ENCODE data around the gene FBLN5. TPM values are rescaled to one million over a fixed set of nuclear protein-coding genes. Genes with fewer than 3 reads are reported as not detected.
A peak's percentile ranks its signal among the peaks of the same experiment; 100 is the strongest.

The FBLN5 gene
- total and polyA plus RNA-seq, 2 donors (not counting 1 experiment from before 2014, with no cell fraction given) = 33.4 to 47.5 TPM

- H3K4me2 ChIP-seq (ENCODE audit: extremely low read depth, insufficient read depth, low read length) = no peak overlapping the region
- no peak for TF ChIP-seq EZH2 (IDR thresholded peaks at IDR 0.05; ENCODE audit: low read length, missing control alignments)
- TF ChIP-seq CTCF (conservative IDR thresholded peaks at IDR 0.05 in 1 of 2, IDR thresholded peaks at IDR 0.05 in 1 of 2; ENCODE audit: low read depth in 1 of 2, low read length in 2 of 2) = no peak
- H3K9ac ChIP-seq (ENCODE audit: insufficient read depth, low read length) = no peak overlapping the region
- H4K20me1 ChIP-seq (ENCODE audit: control insufficient read depth, extremely low read depth, insufficient read depth, low read length) = no peaks in the 10 kb centered on the region
- no peak overlapping the region for H2AFZ ChIP-seq (ENCODE audit: low read length)
- H3K36me3 ChIP-seq (ENCODE audit: control insufficient read depth, insufficient read depth, low read length) = no peaks in the 10 kb centered on the region
- no peaks in the 10 kb centered on the region for H3K79me2 ChIP-seq (ENCODE audit: control insufficient read depth, insufficient read depth, low read length)
- H3K27me3 ChIP-seq (ENCODE audit: control insufficient read depth, insufficient read depth, low read length) = no peaks in the 10 kb centered on the region
- no peak for DNase-seq (ENCODE audit: low read depth in 2 of 2)
- no peaks in the 10 kb centered on the region for H3K9me3 ChIP-seq (ENCODE audit: control insufficient read depth, insufficient read depth, low read depth, low read length)
- H3K4me3 ChIP-seq (replicated peaks in 1 of 4; ENCODE audit: control extremely low read depth in 1 of 4, insufficient read depth in 1 of 4, low read depth in 3 of 4, low read length in 4 of 4) = no peak overlapping the region
- no peaks in the 10 kb centered on the region for H3K4me1 ChIP-seq (ENCODE audit: control insufficient read depth, extremely low read depth, insufficient read depth, low read length)
- no peak overlapping the region for H3K27ac ChIP-seq (ENCODE audit: insufficient read depth, low read length)
These were observed 16.5 kb upstream of the FBLN5 start for GRCh38 chr14:91964011-91964410.

DNA sequence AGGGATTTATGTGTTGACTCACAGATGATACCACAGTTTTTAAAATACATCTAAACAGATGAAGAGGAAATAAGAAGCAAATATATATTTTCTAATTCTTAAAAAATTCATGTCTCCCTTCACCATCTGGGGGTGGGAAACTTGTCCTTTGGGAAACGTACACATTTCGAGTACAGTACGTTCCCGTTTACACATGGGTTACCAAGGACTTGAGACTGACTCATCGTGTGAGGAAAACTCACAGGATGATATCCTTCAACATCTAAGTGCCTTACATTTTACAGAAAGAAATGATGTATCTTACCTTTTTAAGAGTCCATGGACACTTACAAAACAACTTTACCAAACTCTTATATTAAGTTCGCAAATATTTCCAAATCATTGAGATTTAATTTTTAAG is 16.0 kb upstream of the FBLN5 start:
- Histone ChIP-seq H3K79me2 (ENCODE audit: control insufficient read depth, insufficient read depth, low read length) (no peaks in the 10 kb centered on the region), H3K9ac (ENCODE audit: insufficient read depth, low read length) (no peak overlapping the region), H3K4me2 (ENCODE audit: extremely low read depth, insufficient read depth, low read length) (no peak overlapping the region), H2AFZ (ENCODE audit: low read length) (no peak overlapping the region), H3K4me3 (replicated peaks in 1 of 4; ENCODE audit: control extremely low read depth in 1 of 4, insufficient read depth in 1 of 4, low read depth in 3 of 4, low read length in 4 of 4) (no peak overlapping the region), H3K36me3 (ENCODE audit: control insufficient read depth, insufficient read depth, low read length) (no peaks in the 10 kb centered on the region), H3K4me1 (ENCODE audit: control insufficient read depth, extremely low read depth, insufficient read depth, low read length) (no peaks in the 10 kb centered on the region), H3K27ac (ENCODE audit: insufficient read depth, low read length) (no peak overlapping the region), H3K27me3 (ENCODE audit: control insufficient read depth, insufficient read depth, low read length) (no peaks in the 10 kb centered on the region), H3K9me3 (ENCODE audit: control insufficient read depth, insufficient read depth, low read depth, low read length) (no peaks in the 10 kb centered on the region), H4K20me1 (ENCODE audit: control insufficient read depth, extremely low read depth, insufficient read depth, low read length) (no peaks in the 10 kb centered on the region)
- DNase-seq (ENCODE audit: low read depth in 2 of 2) = peak in 1 of 2 donors; percentile 90
- TF ChIP-seq EZH2 (IDR thresholded peaks at IDR 0.05; ENCODE audit: low read length, missing control alignments) (no peak), CTCF (conservative IDR thresholded peaks at IDR 0.05 in 1 of 2, IDR thresholded peaks at IDR 0.05 in 1 of 2; ENCODE audit: low read depth in 1 of 2, low read length in 2 of 2) (no peak)

DNA sequence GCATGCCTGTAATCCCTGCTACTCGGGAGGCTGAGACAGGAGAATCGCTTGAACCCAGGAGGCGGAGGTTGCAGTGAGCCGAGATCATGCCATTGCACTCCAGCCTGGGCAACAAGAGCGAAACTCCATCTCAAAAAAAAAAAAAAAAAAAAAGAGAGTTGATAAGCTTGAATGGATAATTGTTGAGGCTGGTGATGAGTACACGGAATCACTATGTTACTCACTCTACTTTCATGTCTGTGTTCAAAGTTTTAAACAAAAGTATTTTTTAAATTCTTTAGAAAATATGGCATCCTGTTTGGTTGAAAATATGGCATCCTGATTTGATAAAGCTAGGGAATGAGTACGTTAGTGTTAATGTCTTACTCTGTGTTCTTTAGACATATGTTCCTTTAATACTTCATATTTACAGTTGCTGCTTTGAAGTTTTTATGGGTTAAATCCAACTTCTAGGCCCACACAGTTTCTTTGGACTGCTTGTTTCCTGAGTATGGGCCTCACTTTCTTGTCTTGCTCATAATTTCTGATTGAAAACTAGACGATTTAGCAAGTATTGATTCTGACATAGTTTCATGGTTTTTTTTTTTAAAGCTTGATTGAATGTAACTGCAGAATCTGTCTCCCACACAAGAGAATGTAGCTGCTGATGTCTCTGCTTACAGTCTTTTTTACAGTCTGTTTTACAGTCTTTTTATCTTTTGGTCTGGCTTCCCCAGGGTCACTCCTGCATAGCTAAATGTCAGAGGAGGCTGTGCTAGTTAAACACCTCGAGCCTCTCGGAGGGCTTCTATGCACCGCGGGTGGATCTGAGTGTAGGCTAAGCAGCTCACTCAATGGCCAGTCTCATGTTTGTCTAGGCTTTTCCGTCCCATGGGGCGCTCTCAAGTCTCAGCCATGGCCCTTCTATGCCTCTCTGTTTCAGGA is 14.1 kb upstream of the FBLN5 start:
- no peak overlapping the region for H3K4me2 ChIP-seq (ENCODE audit: extremely low read depth, insufficient read depth, low read length)
- H3K27ac ChIP-seq (ENCODE audit: insufficient read depth, low read length) = no peak overlapping the region
- no peaks in the 10 kb centered on the region for H3K36me3 ChIP-seq (ENCODE audit: control insufficient read depth, insufficient read depth, low read length)
- H3K9me3 ChIP-seq (ENCODE audit: control insufficient read depth, insufficient read depth, low read depth, low read length) = no peaks in the 10 kb centered on the region
- H3K4me3 ChIP-seq (replicated peaks in 1 of 4; ENCODE audit: control extremely low read depth in 1 of 4, insufficient read depth in 1 of 4, low read depth in 3 of 4, low read length in 4 of 4) = no peak overlapping the region
- H3K9ac ChIP-seq (ENCODE audit: insufficient read depth, low read length) = no peak overlapping the region
- no peak overlapping the region for H2AFZ ChIP-seq (ENCODE audit: low read length)
- H3K27me3 ChIP-seq (ENCODE audit: control insufficient read depth, insufficient read depth, low read length) = no peaks in the 10 kb centered on the region
- H3K79me2 ChIP-seq (ENCODE audit: control insufficient read depth, insufficient read depth, low read length) = no peaks in the 10 kb centered on the region
- DNase-seq (ENCODE audit: low read depth in 2 of 2) = no peak
- no peak for TF ChIP-seq CTCF (conservative IDR thresholded peaks at IDR 0.05 in 1 of 2, IDR thresholded peaks at IDR 0.05 in 1 of 2; ENCODE audit: low read depth in 1 of 2, low read length in 2 of 2)
- no peak for TF ChIP-seq EZH2 (IDR thresholded peaks at IDR 0.05; ENCODE audit: low read length, missing control alignments)
- H4K20me1 ChIP-seq (ENCODE audit: control insufficient read depth, extremely low read depth, insufficient read depth, low read length) = no peaks in the 10 kb centered on the region
- no peaks in the 10 kb centered on the region for H3K4me1 ChIP-seq (ENCODE audit: control insufficient read depth, extremely low read depth, insufficient read depth, low read length)

All from fibroblast of lung (primary cell).